Fibroblast of the conjunctiva (primary cell): ENCODE data around the gene UBAC2.

ENCODE experiments used
- DNase-seq: peaks from one replicate; pipeline ENCODE4 v3.0.0-alpha.2; 2010; ENCODE audit warnings: low read depth

Gene UBAC2

DNA sequence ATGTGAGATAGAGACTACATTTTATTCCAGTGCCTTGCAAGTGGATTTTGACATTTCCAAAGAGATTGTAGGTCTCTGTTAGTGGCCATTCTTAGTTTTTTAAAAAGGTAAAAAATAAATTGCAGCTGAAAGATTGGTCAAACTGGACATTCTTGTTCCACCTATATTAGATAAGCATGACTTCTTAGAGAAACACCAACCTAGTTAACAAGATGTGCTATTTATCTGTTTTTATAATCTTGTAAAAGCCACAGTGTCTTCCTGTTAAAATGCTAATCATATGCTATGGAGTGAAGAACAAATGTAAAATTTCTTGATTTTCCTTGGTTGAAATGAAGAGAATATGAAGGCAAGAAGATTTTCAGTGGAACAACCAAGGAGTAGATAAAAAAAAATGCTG is 140.0 kb downstream of the UBAC2 start:
- DNase-seq = no peak

DNA sequence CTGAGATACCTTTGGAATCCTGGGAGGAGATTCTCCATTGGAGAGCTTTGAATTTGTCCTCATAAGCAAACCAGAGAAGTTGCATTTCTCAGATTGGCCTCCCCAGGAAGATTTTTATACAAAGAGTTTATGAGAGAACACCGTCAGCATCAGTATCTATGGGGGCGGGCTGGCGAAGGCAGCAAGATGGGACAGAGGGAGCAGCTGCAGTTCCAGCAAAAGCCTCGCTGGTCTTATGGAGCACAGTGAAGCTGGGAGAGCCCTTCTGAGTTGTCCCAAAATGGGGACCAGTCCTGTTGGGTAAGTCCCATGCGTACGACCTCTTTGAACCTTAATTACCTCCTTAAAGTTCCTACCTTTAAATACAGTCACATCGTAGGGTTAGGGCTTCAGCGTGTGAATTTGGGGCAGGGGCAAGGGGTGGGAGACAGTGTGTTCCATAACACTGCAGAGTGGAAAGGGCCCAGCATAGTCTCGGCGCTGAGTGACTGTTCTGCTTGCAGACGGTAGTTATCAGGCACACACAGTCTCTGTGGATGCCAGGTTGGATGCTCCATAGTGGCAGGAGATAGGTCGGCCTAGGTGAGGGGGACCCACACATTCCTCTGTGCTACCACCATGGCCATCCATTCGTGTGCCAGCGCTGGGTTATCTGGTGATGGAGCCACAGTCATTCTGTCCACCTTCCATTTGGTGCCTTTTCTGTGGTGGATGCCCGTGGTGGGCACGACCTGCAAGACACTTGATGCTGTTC is 141.5 kb downstream of the UBAC2 start:
- no peak for DNase-seq

DNA sequence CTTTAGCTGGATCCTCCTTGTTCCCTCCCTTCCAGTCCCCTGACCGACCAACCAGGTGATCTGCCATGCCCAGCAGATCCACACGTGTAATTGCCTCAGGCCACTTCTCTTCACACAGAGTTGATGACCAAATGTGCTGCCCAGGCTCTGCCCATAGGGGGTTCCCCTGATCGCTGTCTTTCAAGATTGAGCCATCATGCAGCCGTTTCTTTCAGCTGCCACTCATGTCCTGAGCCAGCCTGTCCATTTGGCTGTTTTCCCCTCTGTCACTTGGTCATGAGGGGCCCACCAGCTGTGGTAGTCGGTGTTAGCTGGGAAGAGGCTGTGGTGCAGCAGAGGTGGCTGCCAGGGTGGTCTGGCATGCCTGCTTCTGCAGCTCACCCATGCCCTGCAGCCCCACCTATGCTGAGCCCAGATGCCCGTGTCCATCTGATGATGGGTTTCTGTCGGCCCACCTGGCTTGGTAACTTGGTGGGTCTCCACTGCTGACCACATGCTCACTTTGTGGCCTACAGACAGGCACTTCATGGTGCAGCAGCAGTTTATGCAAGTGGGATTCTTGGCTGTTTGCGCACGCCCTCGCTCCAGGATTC is 142.2 kb downstream of the UBAC2 start:
- DNase-seq = no peak

DNA sequence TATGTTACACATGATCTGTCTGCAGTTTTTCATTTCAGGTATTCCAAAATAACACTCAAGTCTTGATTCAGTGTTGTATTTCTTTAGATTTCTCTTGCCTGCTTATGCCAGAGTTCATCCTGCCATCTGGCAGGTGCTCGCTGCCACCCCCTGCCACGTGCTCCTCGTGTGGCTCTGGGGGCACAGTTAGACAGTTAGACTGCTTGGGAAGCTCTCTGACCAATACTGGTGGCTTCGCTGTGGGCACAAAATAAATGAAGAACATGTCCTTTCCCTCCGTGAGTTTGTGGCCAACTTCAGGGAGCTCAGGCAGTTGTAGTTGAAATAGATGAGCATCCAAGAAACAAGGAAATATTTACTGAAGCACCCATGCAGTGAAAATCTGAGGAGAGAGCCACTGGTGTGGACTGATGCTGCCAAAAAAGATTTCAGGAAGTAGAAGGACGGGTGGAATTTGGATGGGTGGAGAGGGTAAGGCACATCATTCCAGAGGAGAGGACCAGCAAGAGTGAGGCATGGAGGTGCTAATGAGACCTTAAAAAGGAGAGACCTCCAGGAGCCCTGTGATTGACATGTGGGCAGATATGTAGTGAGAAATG is 144.1 kb downstream of the UBAC2 start:
- no peak for DNase-seq

DNA sequence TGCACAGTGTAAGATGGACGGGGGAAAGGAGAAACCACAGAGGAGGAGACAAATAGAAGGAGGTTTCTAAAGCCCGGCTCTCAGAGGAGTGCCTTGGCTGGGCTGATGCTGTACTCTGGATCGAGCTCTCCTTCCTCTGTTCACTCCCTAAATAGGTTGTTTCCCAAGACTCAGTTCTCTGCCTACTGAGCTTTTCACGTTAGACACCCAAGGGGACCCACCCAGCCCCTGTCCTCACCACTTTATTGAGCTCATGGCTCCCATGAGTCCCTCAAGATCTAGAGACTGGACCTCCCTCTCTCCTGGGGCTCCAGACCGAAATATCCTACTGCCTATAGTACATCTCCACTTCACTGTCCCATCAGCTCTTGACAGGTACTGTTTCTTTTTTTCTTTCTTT is 144.7 kb downstream of the UBAC2 start:
- no peak for DNase-seq

- DNase-seq = no peak
Observed at GRCh38 chr13:99346335-99347042, 145.8 kb downstream of the UBAC2 start.

DNA sequence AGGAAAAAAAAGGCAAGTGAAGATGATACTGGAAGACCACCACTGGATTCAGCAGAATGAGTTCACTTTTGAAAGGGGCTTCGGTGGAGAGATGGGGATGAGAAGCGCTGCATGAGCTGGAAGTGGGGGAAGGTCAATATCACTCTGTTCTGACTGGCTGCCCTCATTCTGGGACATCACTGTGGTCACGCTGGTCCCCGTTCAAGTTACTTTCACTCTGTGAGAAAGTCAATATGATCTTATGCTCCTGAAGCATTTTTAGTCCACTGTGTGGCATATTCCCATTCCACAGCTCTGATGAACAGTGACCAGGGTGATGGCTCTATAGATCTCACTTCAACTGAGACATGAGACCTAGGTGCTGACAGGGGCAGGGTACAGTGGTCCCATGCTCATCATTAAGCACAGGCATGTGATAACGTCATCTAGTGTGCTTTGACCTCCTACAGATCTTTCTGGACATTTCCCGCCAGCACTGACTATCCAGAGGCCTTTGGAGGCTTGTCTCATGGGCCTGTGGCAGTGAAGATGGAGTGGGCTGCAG is 146.8 kb downstream of the UBAC2 start:
- no peak for DNase-seq

- no peak for DNase-seq
Observed at GRCh38 chr13:99347911-99348451, 147.3 kb downstream of the UBAC2 start.

DNA sequence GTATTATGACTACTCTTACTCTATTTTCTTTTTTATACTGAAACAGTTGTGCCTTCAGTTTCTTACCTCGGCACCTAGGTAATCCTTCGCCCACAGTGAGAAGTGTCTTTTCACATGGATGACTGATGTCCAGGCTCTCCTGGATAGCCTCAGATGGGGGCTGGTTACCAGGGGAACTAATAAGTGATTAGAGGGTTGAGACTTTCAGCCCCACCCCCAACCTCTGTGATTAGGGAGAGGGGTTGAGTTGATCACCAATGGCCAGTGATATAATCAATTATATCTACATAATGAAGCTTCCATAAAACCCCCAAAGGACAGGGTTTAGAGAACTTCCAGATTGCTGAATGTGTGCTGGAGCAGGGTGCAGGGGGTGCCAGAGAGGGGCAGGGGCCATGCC is 149.5 kb downstream of the UBAC2 start:
- no peak for DNase-seq

DNA sequence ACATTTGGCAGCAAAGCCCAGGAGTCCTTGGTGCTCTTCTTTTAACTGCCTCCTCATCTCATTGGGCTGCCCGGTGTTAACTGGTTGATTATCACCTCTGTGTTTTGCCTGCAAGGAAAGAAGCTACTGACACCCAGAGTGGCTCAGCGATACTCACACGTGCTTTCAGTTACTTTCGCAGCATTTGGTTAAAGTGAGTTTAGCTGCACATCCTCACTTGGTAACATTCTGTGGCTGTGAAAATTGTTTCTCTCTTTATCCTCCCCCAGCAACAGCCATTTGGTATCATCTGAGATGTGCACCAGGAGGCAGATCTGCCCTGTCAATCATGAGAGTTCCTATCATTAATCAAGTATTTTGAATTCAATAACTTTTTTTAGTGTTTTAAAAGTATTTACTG is 151.1 kb downstream of the UBAC2 start:
- DNase-seq = no peak

GRCh38 chr13:99352351-99353245 is 151.9 kb downstream of the UBAC2 start:
- DNase-seq = no peak

GRCh38 chr13:99353246-99353600 is 152.6 kb downstream of the UBAC2 start:
- no peak for DNase-seq

GRCh38 chr13:99353836-99354235 is 153.2 kb downstream of the UBAC2 start:
- no peak for DNase-seq

DNA sequence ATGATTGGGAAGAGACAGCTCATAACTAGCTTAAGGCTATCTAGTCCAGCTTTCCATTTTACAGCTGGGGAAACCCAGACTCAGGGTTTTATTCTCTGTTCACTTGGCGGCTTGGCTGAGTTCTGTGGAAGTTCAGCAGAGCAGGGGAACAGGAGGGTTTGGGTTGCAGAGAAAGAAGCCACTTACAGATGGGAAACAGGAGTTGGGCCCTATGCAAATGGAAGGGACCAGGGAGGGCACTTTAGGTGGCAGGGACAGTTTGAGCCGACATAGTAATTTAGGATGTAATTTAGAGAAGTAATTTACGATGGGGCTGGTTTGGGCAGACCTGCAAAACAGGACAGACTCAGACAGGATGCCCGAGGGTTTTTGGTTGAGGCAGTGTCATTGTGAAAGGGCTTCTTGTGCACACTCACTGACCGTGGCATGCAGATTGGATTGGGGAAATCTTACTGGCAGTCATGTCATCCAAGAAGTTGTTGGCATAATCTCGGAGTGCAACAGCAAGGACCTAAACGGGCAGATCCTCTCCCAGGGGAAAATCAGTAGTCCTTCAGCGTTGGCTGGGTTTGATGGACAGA is 153.8 kb downstream of the UBAC2 start:
- DNase-seq = no peak

DNA sequence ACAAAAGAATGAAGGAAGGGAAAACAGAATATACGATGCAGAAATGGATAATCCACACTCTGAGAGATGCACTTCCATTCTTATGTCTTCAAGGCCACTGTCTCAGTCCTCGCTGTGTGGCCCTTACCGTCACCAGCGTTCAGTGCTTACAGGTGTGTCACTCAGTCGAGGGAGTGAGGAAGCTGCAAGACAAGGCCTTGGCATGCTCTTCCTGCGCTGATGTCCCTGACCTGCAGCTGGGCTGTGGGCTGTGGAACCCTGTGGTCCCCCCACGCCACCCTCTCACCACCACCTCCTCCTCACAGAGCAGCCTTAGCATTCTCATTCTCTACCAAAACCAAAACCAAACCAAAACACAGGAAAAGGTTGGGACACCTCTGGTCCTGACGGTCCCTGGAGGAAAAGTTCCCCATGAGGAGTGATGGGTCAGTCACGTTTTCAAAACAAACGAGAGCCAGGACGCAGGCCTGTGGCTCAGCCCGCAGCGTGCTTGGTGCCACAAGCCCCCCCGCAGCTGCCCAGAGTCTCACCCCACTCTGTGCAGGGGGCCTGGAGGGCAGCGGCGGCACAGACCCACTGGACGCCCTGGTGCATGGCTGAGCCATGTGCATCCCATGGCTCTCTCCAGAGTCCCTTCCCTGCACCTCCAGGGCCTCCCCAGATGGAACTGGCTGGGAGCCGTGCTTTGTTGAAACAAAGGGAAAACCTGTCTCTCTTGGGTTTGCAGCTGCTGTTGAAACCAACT is 154.8 kb downstream of the UBAC2 start:
- DNase-seq = no peak

GRCh38 chr13:99356012-99356261 is 155.3 kb downstream of the UBAC2 start:
- no peak for DNase-seq

DNA sequence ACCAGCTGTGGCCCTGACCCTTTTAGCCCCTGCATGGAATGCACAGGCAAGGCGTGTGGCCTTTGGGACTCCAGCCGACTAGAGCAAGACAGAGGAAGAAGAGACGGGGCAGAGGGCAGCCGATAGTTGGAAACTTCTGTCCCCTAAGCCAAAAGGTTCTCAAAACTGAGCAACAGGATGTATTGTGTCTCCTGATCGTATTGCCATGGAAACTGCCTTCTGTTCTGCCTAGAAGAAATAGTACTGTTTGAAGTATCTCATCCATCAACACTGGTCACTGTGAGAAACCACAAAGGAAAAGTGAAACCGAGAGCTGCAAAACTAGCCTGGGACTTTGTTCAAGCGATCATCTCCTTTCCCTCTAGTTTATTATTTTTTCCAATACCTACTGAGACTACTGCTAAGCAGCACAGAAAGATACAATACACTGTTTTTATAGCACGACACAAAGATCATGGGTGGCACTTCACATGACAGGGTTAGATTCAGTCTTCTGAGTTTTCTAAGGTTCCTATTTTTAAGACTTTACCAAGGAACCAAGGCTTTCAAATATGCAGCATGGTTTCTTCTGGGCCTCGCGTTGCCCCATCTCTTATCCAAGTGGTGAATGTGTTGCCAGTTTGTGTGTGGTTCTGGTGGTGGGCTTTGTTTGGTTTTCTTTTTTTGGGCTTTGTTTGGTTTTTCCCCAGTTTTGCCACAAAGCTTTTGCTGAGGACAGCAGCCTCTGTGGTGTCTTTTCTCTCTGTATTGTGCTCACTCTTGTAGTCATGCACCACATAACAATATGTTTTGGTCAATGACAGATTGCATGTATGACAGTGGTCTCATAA is 155.8 kb downstream of the UBAC2 start:
- peak; percentile 57 for DNase-seq

DNA sequence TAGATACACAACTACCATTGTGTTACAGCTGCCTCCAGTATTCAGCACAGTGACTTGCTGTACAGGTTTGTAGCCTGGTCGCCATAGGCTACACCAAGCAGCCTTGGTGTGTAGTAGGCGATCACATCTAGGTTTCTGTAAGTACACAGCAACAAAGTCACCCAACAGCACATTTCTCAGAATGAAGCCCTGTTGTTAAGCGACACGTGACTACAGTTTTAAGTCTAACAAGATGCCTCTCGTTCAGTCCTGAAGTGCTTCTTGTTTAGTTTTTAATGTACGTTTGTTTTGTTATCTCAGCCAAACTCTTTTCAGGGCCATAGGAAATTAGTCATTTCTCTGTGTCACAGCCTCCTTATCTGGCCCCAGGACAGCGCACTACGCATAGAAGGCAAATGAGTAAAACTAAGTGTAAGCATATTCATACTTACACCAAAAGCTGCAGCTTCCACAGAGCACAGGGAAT is 156.5 kb downstream of the UBAC2 start:
- no peak for DNase-seq

GRCh38 chr13:99357941-99358340 is 157.3 kb downstream of the UBAC2 start:
- no peak for DNase-seq

GRCh38 chr13:99359528-99359927 is 158.9 kb downstream of the UBAC2 start:
- DNase-seq = no peak
